OCI-LY1 (cell line): ENCODE results near the gene COLEC12.

Experiments used
- H2AFZ ChIP-seq: fragments of 200-600 bp; sonication (generic), shearing (Covaris generic); 2 replicates; pipeline ENCODE4 v1.6.0; 2014; ENCODE audit warnings: antibody characterized with exemption, mild to moderate bottlenecking, low read length
- H3F3A ChIP-seq: fragments of 200-600 bp; sonication (generic), shearing (Covaris generic); 2 replicates; pipeline ENCODE4 v1.6.0; 2014; ENCODE audit warnings: mild to moderate bottlenecking, antibody characterized with exemption, low read length, moderate library complexity; ENCODE audit not compliant: insufficient read depth
- H3K27ac ChIP-seq: fragments of 200-600 bp; sonication (generic); 2 replicates; pipeline ENCODE4 v1.5.1; 2014; ENCODE audit warnings: low read length, mixed run types, mild to moderate bottlenecking, low read depth; ENCODE audit not compliant: poor library complexity, severe bottlenecking
- H3K27me3 ChIP-seq: fragments of 200-600 bp; sonication (generic); 2 replicates; pipeline ENCODE4 v1.6.0; 2014; ENCODE audit warnings: antibody characterized with exemption, mild to moderate bottlenecking, low read length, moderate library complexity; ENCODE audit not compliant: insufficient read depth
- H3K36me3 ChIP-seq: fragments of 200-600 bp; sonication (generic); 2 replicates; pipeline ENCODE4 v1.6.1; 2014; ENCODE audit warnings: mild to moderate bottlenecking, antibody characterized with exemption, low read length, moderate library complexity, mixed read lengths; ENCODE audit not compliant: insufficient read depth
- H3K4me1 ChIP-seq: fragments of 200-600 bp; sonication (generic); 2 replicates; pipeline ENCODE4 v1.5.1; 2014; ENCODE audit warnings: mild to moderate bottlenecking, low read length, moderate library complexity; ENCODE audit not compliant: insufficient read depth, severe bottlenecking
- H3K4me2 ChIP-seq: fragments of 200-600 bp; sonication (generic), shearing (Covaris generic); 2 replicates; pipeline ENCODE4 v1.6.1; 2014; ENCODE audit warnings: low read length
- H3K4me3 ChIP-seq: fragments of 200-600 bp; sonication (generic); 2 replicates; pipeline ENCODE4 v1.5.1; 2014; ENCODE audit warnings: low read length, low read depth, mild to moderate bottlenecking, mixed read lengths; ENCODE audit not compliant: poor library complexity, severe bottlenecking
- H3K79me2 ChIP-seq: fragments of 200-600 bp; shearing (Covaris generic); 2 replicates; pipeline ENCODE4 v1.6.1; 2016; ENCODE audit warnings: mixed run types, low read length, mixed read lengths; ENCODE audit not compliant: insufficient read depth
- H3K9ac ChIP-seq: fragments of 200-600 bp; sonication (generic), shearing (Covaris generic); 2 replicates; pipeline ENCODE4 v1.6.1; 2014; ENCODE audit warnings: mild to moderate bottlenecking, low read length, mixed read lengths
- H3K9me2 ChIP-seq: fragments of 200-600 bp; sonication (generic), shearing (Covaris generic); 2 replicates; pipeline ENCODE4 v1.6.1; 2014; ENCODE audit warnings: low read depth, mild to moderate bottlenecking, low read length, mixed read lengths
- H3K9me3 ChIP-seq: fragments of 200-600 bp; shearing (Covaris generic); 2 replicates; pipeline ENCODE4 v1.6.1; 2014; ENCODE audit warnings: low read length, mixed read lengths
- H4K20me1 ChIP-seq: fragments of 200-600 bp; sonication (generic), shearing (Covaris generic); 2 replicates; pipeline ENCODE4 v1.6.0; 2016; ENCODE audit warnings: mild to moderate bottlenecking, low read length; ENCODE audit not compliant: insufficient read depth
- EZH2 ChIP-seq: fragments of 200-600 bp; sonication (generic), shearing (Covaris generic); IDR thresholded peaks from 2 replicates; pipeline ENCODE4 v1.8.0; 2017; ENCODE audit warnings: borderline replicate concordance, mixed run types, mild to moderate bottlenecking, antibody characterized with exemption, low read length, moderate library complexity, mixed read lengths
- TF ChIP-seq, protein P1 (sequence below): fragments of 200-600 bp; sonication (generic), shearing (Covaris generic); IDR thresholded peaks from 2 replicates; pipeline ENCODE4 v1.5.1; 2017; ENCODE audit warnings: mild to moderate bottlenecking, antibody characterized with exemption, low read length, moderate library complexity, mixed read lengths

The COLEC12 gene

DNA sequence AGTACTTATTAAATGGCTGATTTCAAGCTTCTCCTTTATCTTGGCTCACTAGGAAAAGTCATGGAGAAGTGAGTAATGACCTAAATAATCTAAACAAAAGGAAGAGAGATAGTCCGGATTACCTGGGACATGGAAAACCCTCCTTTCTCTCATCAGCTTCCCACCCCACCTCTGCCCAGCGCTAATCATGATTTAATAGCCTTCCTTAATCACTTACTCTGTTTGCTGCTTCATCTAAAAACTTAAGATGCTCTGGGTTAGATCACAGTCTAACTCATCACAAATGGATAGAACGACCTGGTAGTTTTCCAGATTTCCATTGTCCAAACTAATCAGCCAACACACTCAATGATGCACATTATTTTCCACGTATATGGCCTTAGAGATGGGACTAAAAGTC lies 144.8 kb downstream of the COLEC12 start:
- Histone ChIP-seq H3K4me2 (no peak overlapping the region), H3K4me3 (no peak overlapping the region), H3K27ac (no peak overlapping the region), H3K9me3 (no peaks in the 10 kb centered on the region), H4K20me1 (no peaks in the 10 kb centered on the region), H3K79me2 (no peaks in the 10 kb centered on the region), H2AFZ (no peak overlapping the region), H3F3A (no peaks in the 10 kb centered on the region), H3K9ac (no peak overlapping the region), H3K36me3 (no peaks in the 10 kb centered on the region), H3K9me2 (no peaks in the 10 kb centered on the region), H3K4me1 (no peaks in the 10 kb centered on the region), H3K27me3 (no peaks in the 10 kb centered on the region)
- TF ChIP-seq, protein P1, sequence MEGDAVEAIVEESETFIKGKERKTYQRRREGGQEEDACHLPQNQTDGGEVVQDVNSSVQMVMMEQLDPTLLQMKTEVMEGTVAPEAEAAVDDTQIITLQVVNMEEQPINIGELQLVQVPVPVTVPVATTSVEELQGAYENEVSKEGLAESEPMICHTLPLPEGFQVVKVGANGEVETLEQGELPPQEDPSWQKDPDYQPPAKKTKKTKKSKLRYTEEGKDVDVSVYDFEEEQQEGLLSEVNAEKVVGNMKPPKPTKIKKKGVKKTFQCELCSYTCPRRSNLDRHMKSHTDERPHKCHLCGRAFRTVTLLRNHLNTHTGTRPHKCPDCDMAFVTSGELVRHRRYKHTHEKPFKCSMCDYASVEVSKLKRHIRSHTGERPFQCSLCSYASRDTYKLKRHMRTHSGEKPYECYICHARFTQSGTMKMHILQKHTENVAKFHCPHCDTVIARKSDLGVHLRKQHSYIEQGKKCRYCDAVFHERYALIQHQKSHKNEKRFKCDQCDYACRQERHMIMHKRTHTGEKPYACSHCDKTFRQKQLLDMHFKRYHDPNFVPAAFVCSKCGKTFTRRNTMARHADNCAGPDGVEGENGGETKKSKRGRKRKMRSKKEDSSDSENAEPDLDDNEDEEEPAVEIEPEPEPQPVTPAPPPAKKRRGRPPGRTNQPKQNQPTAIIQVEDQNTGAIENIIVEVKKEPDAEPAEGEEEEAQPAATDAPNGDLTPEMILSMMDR: no peak
- TF ChIP-seq EZH2: no peak

DNA sequence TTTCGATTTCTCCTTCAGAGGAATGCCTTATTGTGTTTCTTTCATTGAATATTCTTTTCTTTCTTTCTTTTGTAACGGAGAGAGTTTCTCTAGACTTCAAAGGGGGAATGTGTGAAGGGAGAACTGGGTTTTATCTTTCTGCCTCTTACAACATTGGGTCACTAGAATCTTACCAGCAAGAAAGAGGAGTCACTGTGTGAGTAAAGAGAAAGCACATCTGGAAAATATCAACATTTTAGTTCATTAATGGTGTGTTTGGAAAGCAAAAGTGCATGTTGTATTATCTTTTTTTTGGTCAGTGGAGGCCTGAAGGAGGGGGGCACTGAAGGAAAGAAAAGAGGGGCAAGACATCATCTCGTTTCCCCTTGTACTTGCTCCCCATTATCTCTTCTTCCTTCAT lies 146.0 kb downstream of the COLEC12 start:
- TF ChIP-seq, protein P1: no peak
- no peak for TF ChIP-seq EZH2
- Histone ChIP-seq H3K27me3 (no peaks in the 10 kb centered on the region), H4K20me1 (no peaks in the 10 kb centered on the region), H3K27ac (no peak overlapping the region), H3K4me3 (no peak overlapping the region), H3K9ac (no peak overlapping the region), H3F3A (no peaks in the 10 kb centered on the region), H3K9me3 (no peaks in the 10 kb centered on the region), H3K4me2 (no peak overlapping the region), H2AFZ (no peak overlapping the region), H3K9me2 (no peaks in the 10 kb centered on the region), H3K4me1 (no peaks in the 10 kb centered on the region), H3K79me2 (no peaks in the 10 kb centered on the region), H3K36me3 (no peaks in the 10 kb centered on the region)

DNA sequence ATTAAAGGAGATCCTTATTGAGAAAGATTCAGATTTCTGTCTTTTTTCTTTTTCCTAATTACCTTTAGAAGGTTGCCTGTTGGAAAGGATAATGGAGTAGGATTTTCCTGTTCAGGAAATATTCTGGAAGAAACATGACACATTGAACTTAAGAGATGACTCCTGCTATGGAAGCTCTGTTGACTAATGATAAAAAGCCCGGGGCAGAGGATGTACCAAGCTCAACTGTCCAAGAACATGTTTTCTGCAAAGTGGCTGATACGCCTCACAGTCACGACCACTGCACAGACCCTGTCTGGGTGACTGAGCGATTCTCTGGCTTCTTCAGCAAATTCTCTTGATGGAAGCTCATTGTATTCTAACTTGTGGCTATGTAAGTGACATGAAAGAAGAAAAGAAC lies 146.5 kb downstream of the COLEC12 start:
- no peaks in the 10 kb centered on the region for H3K79me2 ChIP-seq
- H3K9me2 ChIP-seq: no peaks in the 10 kb centered on the region
- no peaks in the 10 kb centered on the region for H3K36me3 ChIP-seq
- no peak overlapping the region for H3K4me3 ChIP-seq
- H2AFZ ChIP-seq: no peak overlapping the region
- no peak overlapping the region for H3K27ac ChIP-seq
- no peaks in the 10 kb centered on the region for H3K9me3 ChIP-seq
- no peak for TF ChIP-seq EZH2
- TF ChIP-seq, protein P1: no peak
- no peaks in the 10 kb centered on the region for H4K20me1 ChIP-seq
- no peak overlapping the region for H3K4me2 ChIP-seq
- no peak overlapping the region for H3K9ac ChIP-seq
- H3K27me3 ChIP-seq: no peaks in the 10 kb centered on the region
- H3F3A ChIP-seq: no peaks in the 10 kb centered on the region
- no peaks in the 10 kb centered on the region for H3K4me1 ChIP-seq
